Osteocyte (in vitro differentiated cells): ENCODE data around the gene CCDC88C. TPM values are rescaled to one million over a fixed set of nuclear protein-coding genes. Genes with fewer than 3 reads are reported as not detected.

Source experiments
- DNase-seq: peaks from one replicate; pipeline ENCODE4 v3.0.0; 2021; ENCODE audit warnings: mixed read lengths; ENCODE audit not compliant: unreplicated experiment; ENCODE audit errors: extremely low spot score
- H3K27ac Mint-ChIP-seq: one replicate; pipeline ENCODE4 v1.8.0; 2021; ENCODE audit warnings: mild to moderate bottlenecking, mixed read lengths; ENCODE audit not compliant: unreplicated experiment
- H3K27me3 Mint-ChIP-seq: one replicate; pipeline ENCODE4 v1.8.0; 2021; ENCODE audit warnings: mixed read lengths; ENCODE audit not compliant: unreplicated experiment
- H3K36me3 Mint-ChIP-seq: one replicate; pipeline ENCODE4 v1.8.0; 2021; ENCODE audit warnings: mixed read lengths; ENCODE audit not compliant: unreplicated experiment
- H3K4me1 Mint-ChIP-seq: one replicate; pipeline ENCODE4 v1.8.0; 2021; ENCODE audit warnings: mixed read lengths; ENCODE audit not compliant: unreplicated experiment
- H3K4me3 Mint-ChIP-seq: one replicate; pipeline ENCODE4 v1.8.0; 2021; ENCODE audit warnings: mild to moderate bottlenecking, moderate library complexity, mixed read lengths; ENCODE audit not compliant: unreplicated experiment
- H3K9me3 Mint-ChIP-seq: one replicate; pipeline ENCODE4 v1.8.0; 2021; ENCODE audit warnings: mixed read lengths; ENCODE audit not compliant: unreplicated experiment
- CTCF ChIP-seq: fragments of 200-600 bp; sonication (generic); IDR thresholded peaks from 2 replicates; pipeline ENCODE4 v1.5.0; 2021; ENCODE audit warnings: antibody characterized with exemption, mild to moderate bottlenecking, moderate library complexity
- total RNA-seq: library from RNA; stranded (reverse); gene quantifications from 2 replicates; pipeline ENCODE4 v1.2.1, GENCODE V29; 2021

CCDC88C gene
- total RNA-seq, 1 donor from 2014 or later, result 1.4 TPM

GRCh38 chr14:91295851-91296796 is 121.5 kb downstream of the CCDC88C start:
- Mint-ChIP-seq H3K9me3 (no peaks in the 10 kb centered on the region), H3K27me3 (no peaks in the 10 kb centered on the region), H3K27ac (no peak overlapping the region), H3K4me3 (no peak overlapping the region), H3K4me1 (no peaks in the 10 kb centered on the region), H3K36me3 (no peaks in the 10 kb centered on the region)
- no peak for TF ChIP-seq CTCF
- DNase-seq, result no peak

- DNase-seq, result no peak
- Mint-ChIP-seq H3K4me3 (no peak overlapping the region), H3K27ac (no peak overlapping the region), H3K36me3 (no peaks in the 10 kb centered on the region), H3K9me3 (no peaks in the 10 kb centered on the region), H3K27me3 (no peaks in the 10 kb centered on the region), H3K4me1 (no peaks in the 10 kb centered on the region)
- no peak for TF ChIP-seq CTCF
Observed at GRCh38 chr14:91295276-91295845, 122.3 kb downstream of the CCDC88C start.

- Mint-ChIP-seq H3K36me3 (no peaks in the 10 kb centered on the region), H3K4me3 (no peak overlapping the region), H3K27ac (no peak overlapping the region), H3K9me3 (no peaks in the 10 kb centered on the region), H3K27me3 (no peaks in the 10 kb centered on the region), H3K4me1 (no peaks in the 10 kb centered on the region)
- TF ChIP-seq CTCF, result no peak
- DNase-seq, result no peak
Observed at GRCh38 chr14:91294153-91294552, 123.5 kb downstream of the CCDC88C start.

GRCh38 chr14:91293281-91293680 is 124.3 kb downstream of the CCDC88C start:
- H3K4me1 Mint-ChIP-seq, result no peaks in the 10 kb centered on the region
- no peak overlapping the region for H3K4me3 Mint-ChIP-seq
- no peak for TF ChIP-seq CTCF
- H3K9me3 Mint-ChIP-seq, result no peaks in the 10 kb centered on the region
- H3K36me3 Mint-ChIP-seq, result no peaks in the 10 kb centered on the region
- no peak for DNase-seq
- H3K27ac Mint-ChIP-seq, result no peak overlapping the region
- no peaks in the 10 kb centered on the region for H3K27me3 Mint-ChIP-seq

GRCh38 chr14:91292491-91292890 is 125.1 kb downstream of the CCDC88C start:
- Mint-ChIP-seq H3K9me3 (no peaks in the 10 kb centered on the region), H3K36me3 (no peaks in the 10 kb centered on the region), H3K27me3 (no peaks in the 10 kb centered on the region), H3K4me1 (no peaks in the 10 kb centered on the region), H3K4me3 (no peak overlapping the region), H3K27ac (no peak overlapping the region)
- TF ChIP-seq CTCF, result no peak
- no peak for DNase-seq
